ENCODE results near the gene PPP2R5A. TPM values are rescaled to one million over a fixed set of nuclear protein-coding genes. Genes with fewer than 3 reads are reported as not detected.

The PPP2R5A gene
- total and polyA plus RNA-seq, 2 of the 13 experiments (the other 11 are each of a cell fraction or from before 2014, with no cell fraction given) = 22.0 to 31.4 TPM

GRCh38 chr1:212284744-212285684 is at the start of gene PPP2R5A (continued):
- TF ChIP-seq MTA3 (CRISPR knock-in tag; IDR thresholded peaks at IDR 0.05) (no peak), SSRP1 (CRISPR knock-in tag; IDR thresholded peaks at IDR 0.05) (no peak), NFYC (CRISPR knock-in tag; IDR thresholded peaks at IDR 0.05) (peak; percentile 95), TBP (CRISPR knock-in tag; IDR thresholded peaks at IDR 0.05) (no peak), RBM22 (optimal IDR thresholded peaks at IDR 0.05; ENCODE audit: low read length) (no peak), ZNF329 (CRISPR knock-in tag; IDR thresholded peaks at IDR 0.05; ENCODE audit: low read depth) (no peak), MXD4 (CRISPR knock-in tag; IDR thresholded peaks at IDR 0.05) (0 out of 2 replicates have a peak, but pooled peaks have one; percentile 31), TRAFD1 (CRISPR knock-in tag; IDR thresholded peaks at IDR 0.05; ENCODE audit: borderline replicate concordance) (no peak; the same call in 1 of the 2 replicates), HNF1A (IDR thresholded peaks at IDR 0.05; ENCODE audit: low read depth) (no peak), HNF1A (CRISPR knock-in tag; IDR thresholded peaks at IDR 0.05; ENCODE audit: borderline replicate concordance) (no peak; the same call in 1 of the 2 replicates), HNRNPH1 (optimal IDR thresholded peaks at IDR 0.05; ENCODE audit: low read depth, low read length) (no peak), TMF1 (CRISPR knock-in tag; IDR thresholded peaks at IDR 0.05; ENCODE audit: low read depth) (no peak), ARNT2 (CRISPR knock-in tag; IDR thresholded peaks at IDR 0.05; ENCODE audit: low read depth) (no peak), NFRKB (IDR thresholded peaks at IDR 0.05) (no peak), IRF9 (CRISPR knock-in tag; IDR thresholded peaks at IDR 0.05; ENCODE audit: borderline replicate concordance) (peak; percentile 14; the same call in 1 of the 2 replicates), ZNF230 (CRISPR knock-in tag; IDR thresholded peaks at IDR 0.05) (peak; percentile 46; the same call in 1 of the 2 replicates), DMAP1 (CRISPR knock-in tag; IDR thresholded peaks at IDR 0.05) (peak; percentile 90)
- TF ChIP-seq, protein P1, sequence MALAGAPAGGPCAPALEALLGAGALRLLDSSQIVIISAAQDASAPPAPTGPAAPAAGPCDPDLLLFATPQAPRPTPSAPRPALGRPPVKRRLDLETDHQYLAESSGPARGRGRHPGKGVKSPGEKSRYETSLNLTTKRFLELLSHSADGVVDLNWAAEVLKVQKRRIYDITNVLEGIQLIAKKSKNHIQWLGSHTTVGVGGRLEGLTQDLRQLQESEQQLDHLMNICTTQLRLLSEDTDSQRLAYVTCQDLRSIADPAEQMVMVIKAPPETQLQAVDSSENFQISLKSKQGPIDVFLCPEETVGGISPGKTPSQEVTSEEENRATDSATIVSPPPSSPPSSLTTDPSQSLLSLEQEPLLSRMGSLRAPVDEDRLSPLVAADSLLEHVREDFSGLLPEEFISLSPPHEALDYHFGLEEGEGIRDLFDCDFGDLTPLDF (CRISPR knock-in tag; IDR thresholded peaks at IDR 0.05) = peak; percentile 78
- TF ChIP-seq, protein P2, sequence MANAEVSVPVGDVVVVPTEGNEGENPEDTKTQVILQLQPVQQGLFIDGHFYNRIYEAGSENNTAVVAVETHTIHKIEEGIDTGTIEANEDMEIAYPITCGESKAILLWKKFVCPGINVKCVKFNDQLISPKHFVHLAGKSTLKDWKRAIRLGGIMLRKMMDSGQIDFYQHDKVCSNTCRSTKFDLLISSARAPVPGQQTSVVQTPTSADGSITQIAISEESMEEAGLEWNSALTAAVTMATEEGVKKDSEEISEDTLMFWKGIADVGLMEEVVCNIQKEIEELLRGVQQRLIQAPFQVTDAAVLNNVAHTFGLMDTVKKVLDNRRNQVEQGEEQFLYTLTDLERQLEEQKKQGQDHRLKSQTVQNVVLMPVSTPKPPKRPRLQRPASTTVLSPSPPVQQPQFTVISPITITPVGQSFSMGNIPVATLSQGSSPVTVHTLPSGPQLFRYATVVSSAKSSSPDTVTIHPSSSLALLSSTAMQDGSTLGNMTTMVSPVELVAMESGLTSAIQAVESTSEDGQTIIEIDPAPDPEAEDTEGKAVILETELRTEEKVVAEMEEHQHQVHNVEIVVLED (CRISPR knock-in tag; IDR thresholded peaks at IDR 0.05; ENCODE audit: borderline replicate concordance) = peak; percentile 80

Measured in HepG2 (cell line).